ENCODE results near the gene CLEC3B. TPM values are rescaled to one million over a fixed set of nuclear protein-coding genes. Genes with fewer than 3 reads are reported as not detected.

The CLEC3B gene
- total RNA-seq, 1 experiment from 2014 or later, result 1.8 TPM

DNA sequence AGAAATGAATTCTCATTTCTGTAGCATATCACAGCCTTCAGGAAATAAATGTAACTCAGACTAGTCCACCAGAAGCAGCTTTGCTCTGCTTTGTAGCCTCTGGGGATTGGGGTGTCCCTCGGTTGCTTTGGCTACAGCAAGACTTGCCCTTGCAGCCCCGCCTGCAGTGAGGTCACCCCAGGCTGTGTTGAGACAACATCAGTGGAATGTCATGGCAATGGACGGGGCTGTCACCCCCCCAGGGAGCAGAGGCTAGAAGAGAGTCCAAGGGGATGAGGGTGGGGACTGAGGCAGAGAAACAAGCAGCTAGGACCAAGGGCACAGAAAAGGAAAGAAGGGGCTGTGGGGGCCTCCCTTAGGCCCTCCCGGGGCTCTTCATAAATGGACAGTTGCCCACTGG lies 854 bp downstream of the CLEC3B start:
- H2AFZ ChIP-seq (ENCODE audit: low read length), result no peak overlapping the region
- DNase-seq (no peak), ATAC-seq (no peak)
- no peaks in the 10 kb centered on the region for H3K27me3 ChIP-seq (ENCODE audit: low read length)
- H3K9ac ChIP-seq (ENCODE audit: low read length), result no peak overlapping the region
- H3K36me3 ChIP-seq (ENCODE audit: low read depth, low read length), result no peaks in the 10 kb centered on the region
- POLR2A ChIA-PET (ENCODE audit: unreplicated experiment), result no interaction called here
- H3F3A ChIP-seq (ENCODE audit: low read length, unreplicated experiment), result no peaks in the 10 kb centered on the region
- no TSS peak for BruUV-seq (replicated peaks)
- no peak overlapping the region for H3K4me2 ChIP-seq (ENCODE audit: low read length)
- H3K4me3 ChIP-seq (ENCODE audit: low read length), result no peak overlapping the region
- CTCF ChIA-PET, result interaction anchor here (0.5 kb wide), 1 partner anchor 183 kb away, joined by 5 read pairs; no protein-coding TSS in a partner anchor
- H3K79me2 ChIP-seq (ENCODE audit: low read length), result no peaks in the 10 kb centered on the region
- H3K9me2 ChIP-seq (replicated peaks; ENCODE audit: low read length), result no peaks in the 10 kb centered on the region
- intact Hi-C loops (cut with micrococcal nuclease), result no loop called here
- TF ChIP-seq, protein P1, sequence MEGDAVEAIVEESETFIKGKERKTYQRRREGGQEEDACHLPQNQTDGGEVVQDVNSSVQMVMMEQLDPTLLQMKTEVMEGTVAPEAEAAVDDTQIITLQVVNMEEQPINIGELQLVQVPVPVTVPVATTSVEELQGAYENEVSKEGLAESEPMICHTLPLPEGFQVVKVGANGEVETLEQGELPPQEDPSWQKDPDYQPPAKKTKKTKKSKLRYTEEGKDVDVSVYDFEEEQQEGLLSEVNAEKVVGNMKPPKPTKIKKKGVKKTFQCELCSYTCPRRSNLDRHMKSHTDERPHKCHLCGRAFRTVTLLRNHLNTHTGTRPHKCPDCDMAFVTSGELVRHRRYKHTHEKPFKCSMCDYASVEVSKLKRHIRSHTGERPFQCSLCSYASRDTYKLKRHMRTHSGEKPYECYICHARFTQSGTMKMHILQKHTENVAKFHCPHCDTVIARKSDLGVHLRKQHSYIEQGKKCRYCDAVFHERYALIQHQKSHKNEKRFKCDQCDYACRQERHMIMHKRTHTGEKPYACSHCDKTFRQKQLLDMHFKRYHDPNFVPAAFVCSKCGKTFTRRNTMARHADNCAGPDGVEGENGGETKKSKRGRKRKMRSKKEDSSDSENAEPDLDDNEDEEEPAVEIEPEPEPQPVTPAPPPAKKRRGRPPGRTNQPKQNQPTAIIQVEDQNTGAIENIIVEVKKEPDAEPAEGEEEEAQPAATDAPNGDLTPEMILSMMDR (conservative IDR thresholded peaks at IDR 0.05; ENCODE audit: low read depth, low read length), result no peak
- TF ChIP-seq EZH2phosphoT487 (IDR thresholded peaks at IDR 0.05; ENCODE audit: borderline replicate concordance, low read length) (no peak), EZH2 (IDR thresholded peaks at IDR 0.05; ENCODE audit: low read length, unreplicated experiment) (no peak)
- 0 out of 2 replicates have a peak, but pooled peaks cover 7% of the 10 kb centered on the region for H3K4me1 ChIP-seq (ENCODE audit: insufficient read depth, low read length)
- H4K20me1 ChIP-seq (ENCODE audit: low read length), result no peaks in the 10 kb centered on the region
- H3K27ac ChIP-seq (ENCODE audit: low read length), result no peak overlapping the region
- no peaks in the 10 kb centered on the region for H3K9me3 ChIP-seq (ENCODE audit: low read length)

DNA sequence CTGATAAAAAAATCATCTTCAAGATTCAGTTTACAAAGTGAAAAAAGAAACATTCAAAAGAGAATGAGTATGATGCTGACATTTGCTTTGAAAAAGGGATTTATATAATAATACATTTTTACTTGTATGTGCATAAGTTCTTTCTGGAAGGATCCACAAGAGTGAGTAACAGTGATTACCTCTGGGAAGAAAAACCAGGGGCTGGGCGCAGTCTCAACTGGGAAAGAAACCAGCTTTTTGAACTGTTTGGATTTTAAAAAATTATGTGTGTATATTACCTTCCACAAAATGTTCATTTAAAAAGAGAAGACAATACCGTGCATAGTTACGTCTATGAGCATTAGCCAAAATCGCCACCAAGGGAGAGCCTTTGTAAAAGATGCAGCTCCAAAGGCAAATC lies 1.3 kb downstream of the CLEC3B start:
- H3K9me2 ChIP-seq (replicated peaks; ENCODE audit: low read length), result no peaks in the 10 kb centered on the region
- H3F3A ChIP-seq (ENCODE audit: low read length, unreplicated experiment), result no peaks in the 10 kb centered on the region
- H2AFZ ChIP-seq (ENCODE audit: low read length), result no peak overlapping the region
- H3K27me3 ChIP-seq (ENCODE audit: low read length), result no peaks in the 10 kb centered on the region
- H3K9ac ChIP-seq (ENCODE audit: low read length), result no peak overlapping the region
- H3K4me2 ChIP-seq (ENCODE audit: low read length), result no peak overlapping the region
- no TSS peak for BruUV-seq (replicated peaks)
- ATAC-seq, result no peak
- DNase-seq, result no peak
- no peak for TF ChIP-seq EZH2phosphoT487 (IDR thresholded peaks at IDR 0.05; ENCODE audit: borderline replicate concordance, low read length)
- TF ChIP-seq, protein P1 (conservative IDR thresholded peaks at IDR 0.05; ENCODE audit: low read depth, low read length), result no peak
- TF ChIP-seq EZH2 (IDR thresholded peaks at IDR 0.05; ENCODE audit: low read length, unreplicated experiment), result no peak
- H3K4me1 ChIP-seq (ENCODE audit: insufficient read depth, low read length), result 0 out of 2 replicates have a peak, but pooled peaks cover 7% of the 10 kb centered on the region
- ChIA-PET CTCF (no interaction called here), POLR2A (ENCODE audit: unreplicated experiment) (interaction anchor here (0.7 kb wide), 1 partner anchor 80 kb away, joined by 9 read pairs; no protein-coding TSS in a partner anchor)
- H3K4me3 ChIP-seq (ENCODE audit: low read length), result no peak overlapping the region
- intact Hi-C loops (cut with micrococcal nuclease), result no loop called here
- no peaks in the 10 kb centered on the region for H4K20me1 ChIP-seq (ENCODE audit: low read length)
- H3K36me3 ChIP-seq (ENCODE audit: low read depth, low read length), result no peaks in the 10 kb centered on the region
- H3K79me2 ChIP-seq (ENCODE audit: low read length), result no peaks in the 10 kb centered on the region
- no peak overlapping the region for H3K27ac ChIP-seq (ENCODE audit: low read length)
- H3K9me3 ChIP-seq (ENCODE audit: low read length), result no peaks in the 10 kb centered on the region

DNA sequence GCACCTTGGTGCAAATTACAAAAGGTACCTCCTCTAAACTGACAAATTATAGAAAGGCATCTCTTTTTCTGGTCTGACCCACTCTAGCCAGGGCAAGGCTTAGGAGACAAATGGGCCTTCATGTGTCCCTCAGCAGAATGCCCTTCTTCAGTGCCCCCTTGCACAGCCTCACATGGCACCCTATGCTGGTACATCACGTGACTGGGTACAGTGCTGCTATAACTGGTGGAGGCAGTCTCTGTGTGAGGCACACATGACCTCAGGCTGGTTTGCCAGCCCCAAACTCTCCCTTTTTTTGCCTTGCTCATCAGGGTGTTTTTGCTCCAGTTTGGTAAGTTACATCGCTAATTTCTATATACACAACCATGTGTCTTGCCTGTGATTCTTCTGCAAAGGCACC lies 3.1 kb downstream of the CLEC3B start:
- H3K4me1 ChIP-seq (ENCODE audit: insufficient read depth, low read length), result 0 out of 2 replicates have a peak, but pooled peaks cover 7% of the 10 kb centered on the region
- no peak overlapping the region for H3K4me2 ChIP-seq (ENCODE audit: low read length)
- ChIA-PET CTCF (no interaction called here), POLR2A (ENCODE audit: unreplicated experiment) (no interaction called here)
- ATAC-seq, result no peak
- H4K20me1 ChIP-seq (ENCODE audit: low read length), result no peaks in the 10 kb centered on the region
- H3K27me3 ChIP-seq (ENCODE audit: low read length), result no peaks in the 10 kb centered on the region
- intact Hi-C loops (cut with micrococcal nuclease), result no loop called here
- no peak overlapping the region for H3K27ac ChIP-seq (ENCODE audit: low read length)
- H3F3A ChIP-seq (ENCODE audit: low read length, unreplicated experiment), result no peaks in the 10 kb centered on the region
- no peaks in the 10 kb centered on the region for H3K9me3 ChIP-seq (ENCODE audit: low read length)
- H3K9me2 ChIP-seq (replicated peaks; ENCODE audit: low read length), result no peaks in the 10 kb centered on the region
- no peaks in the 10 kb centered on the region for H3K79me2 ChIP-seq (ENCODE audit: low read length)
- no peak for DNase-seq
- TF ChIP-seq EZH2 (IDR thresholded peaks at IDR 0.05; ENCODE audit: low read length, unreplicated experiment) (no peak), EZH2phosphoT487 (IDR thresholded peaks at IDR 0.05; ENCODE audit: borderline replicate concordance, low read length) (no peak)
- TF ChIP-seq, protein P1 (conservative IDR thresholded peaks at IDR 0.05; ENCODE audit: low read depth, low read length), result no peak
- no peak overlapping the region for H2AFZ ChIP-seq (ENCODE audit: low read length)
- H3K4me3 ChIP-seq (ENCODE audit: low read length), result no peak overlapping the region
- H3K9ac ChIP-seq (ENCODE audit: low read length), result no peak overlapping the region
- BruUV-seq (replicated peaks), result no TSS peak
- no peaks in the 10 kb centered on the region for H3K36me3 ChIP-seq (ENCODE audit: low read depth, low read length)
